Measurements from ENCODE around the gene STRBP.
A peak's percentile ranks its signal among the peaks of the same experiment; 100 is the strongest.

The STRBP gene

GRCh38 chr9:123268199-123268464 is 254 bp downstream of the STRBP start:
- DNase-seq (ENCODE audit: low read depth) = no peak
- peak overlapping the region; percentile 62 for H3K4me3 ChIP-seq (ENCODE audit: low read depth, low read length)
- TF ChIP-seq CTCF (IDR thresholded peaks at IDR 0.05; ENCODE audit: low read depth, low read length) (no peak), MYC (IDR thresholded peaks at IDR 0.05; ENCODE audit: low read depth, low read length) (no peak), POLR2A (IDR thresholded peaks at IDR 0.05; ENCODE audit: extremely low read depth, insufficient read length) (no peak), MAX (IDR thresholded peaks at IDR 0.05; ENCODE audit: low read depth, low read length) (no peak)

GRCh38 chr9:123267481-123268198 is 746 bp downstream of the STRBP start:
- H3K4me3 ChIP-seq (ENCODE audit: low read depth, low read length) = peak overlapping the region; percentile 62
- no peak for TF ChIP-seq POLR2A (IDR thresholded peaks at IDR 0.05; ENCODE audit: extremely low read depth, insufficient read length)
- no peak for TF ChIP-seq MYC (IDR thresholded peaks at IDR 0.05; ENCODE audit: low read depth, low read length)
- TF ChIP-seq CTCF (IDR thresholded peaks at IDR 0.05; ENCODE audit: low read depth, low read length) = no peak
- TF ChIP-seq MAX (IDR thresholded peaks at IDR 0.05; ENCODE audit: low read depth, low read length) = no peak
- peak; percentile 32 for DNase-seq (ENCODE audit: low read depth)

- peak overlapping the region; percentile 62 for H3K4me3 ChIP-seq (ENCODE audit: low read depth, low read length)
- TF ChIP-seq CTCF (IDR thresholded peaks at IDR 0.05; ENCODE audit: low read depth, low read length) (no peak), POLR2A (IDR thresholded peaks at IDR 0.05; ENCODE audit: extremely low read depth, insufficient read length) (no peak), MYC (IDR thresholded peaks at IDR 0.05; ENCODE audit: low read depth, low read length) (no peak), MAX (IDR thresholded peaks at IDR 0.05; ENCODE audit: low read depth, low read length) (no peak)
- DNase-seq (ENCODE audit: low read depth) = no peak
Observed at GRCh38 chr9:123266655-123267399, 1.6 kb downstream of the STRBP start.

DNA sequence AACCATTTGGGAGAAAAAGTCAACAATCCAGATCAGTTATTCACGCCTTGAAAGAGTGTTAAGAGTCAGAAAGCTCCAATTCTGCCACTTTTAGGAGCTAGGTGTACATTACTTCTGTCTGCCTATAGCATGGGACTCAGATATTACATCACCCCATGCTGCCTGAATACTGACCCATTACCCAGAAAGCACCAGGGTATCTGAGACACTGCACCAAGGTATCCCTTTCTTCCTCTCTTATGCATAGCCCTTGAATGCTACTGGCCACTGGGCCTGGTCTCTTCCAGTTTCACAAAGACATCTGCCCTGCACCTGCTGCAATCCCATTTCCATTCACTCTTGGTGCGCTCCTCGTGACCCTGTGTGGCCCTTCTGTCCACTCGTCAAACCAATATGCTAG is 2.6 kb downstream of the STRBP start:
- peak; percentile 42 for DNase-seq (ENCODE audit: low read depth)
- H3K4me3 ChIP-seq (ENCODE audit: low read depth, low read length) = no peak overlapping the region
- TF ChIP-seq POLR2A (IDR thresholded peaks at IDR 0.05; ENCODE audit: extremely low read depth, insufficient read length) = no peak

DNA sequence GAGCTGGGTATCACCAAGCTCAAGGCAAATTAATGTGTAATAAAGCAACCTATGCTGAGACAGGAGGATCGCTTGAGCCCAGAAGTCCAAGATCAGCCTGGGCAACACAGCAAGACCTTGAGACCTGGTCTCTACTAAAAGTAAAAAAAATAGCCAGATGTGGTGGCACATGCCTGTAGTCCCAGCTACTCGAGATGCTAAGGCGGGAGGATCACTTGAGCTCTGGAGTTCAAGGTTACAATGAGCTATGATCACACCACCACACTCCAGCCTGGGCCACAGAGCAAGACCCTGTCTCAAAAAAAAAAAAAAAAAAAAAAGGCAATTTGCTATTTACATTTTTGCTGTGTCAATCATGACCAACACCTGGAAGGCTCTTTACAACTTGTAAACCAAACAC is 5.2 kb downstream of the STRBP start:
- DNase-seq (ENCODE audit: low read depth) = no peak
- TF ChIP-seq POLR2A (IDR thresholded peaks at IDR 0.05; ENCODE audit: extremely low read depth, insufficient read length) (no peak), CTCF (IDR thresholded peaks at IDR 0.05; ENCODE audit: low read depth, low read length) (no peak), MYC (IDR thresholded peaks at IDR 0.05; ENCODE audit: low read depth, low read length) (no peak), MAX (IDR thresholded peaks at IDR 0.05; ENCODE audit: low read depth, low read length) (no peak)
- no peak overlapping the region for H3K4me3 ChIP-seq (ENCODE audit: low read depth, low read length)

- TF ChIP-seq MAX (IDR thresholded peaks at IDR 0.05; ENCODE audit: low read depth, low read length) (no peak), MYC (IDR thresholded peaks at IDR 0.05; ENCODE audit: low read depth, low read length) (no peak), POLR2A (IDR thresholded peaks at IDR 0.05; ENCODE audit: extremely low read depth, insufficient read length) (no peak), CTCF (IDR thresholded peaks at IDR 0.05; ENCODE audit: low read depth, low read length) (no peak)
- no peak overlapping the region for H3K4me3 ChIP-seq (ENCODE audit: low read depth, low read length)
- DNase-seq (ENCODE audit: low read depth) = no peak
Observed at GRCh38 chr9:123262338-123262737, 6.0 kb downstream of the STRBP start.
